ELR (cell line): Measurements from ENCODE around the gene WDR82.

Experiments
- DNase-seq: peaks from one replicate; pipeline ENCODE4 v3.0.0-alpha.2; 2015; ENCODE audit warnings: low read depth

The WDR82 gene

GRCh38 chr3:52223449-52224408, 54.7 kb downstream of the WDR82 start:
- DNase-seq = no peak

DNA sequence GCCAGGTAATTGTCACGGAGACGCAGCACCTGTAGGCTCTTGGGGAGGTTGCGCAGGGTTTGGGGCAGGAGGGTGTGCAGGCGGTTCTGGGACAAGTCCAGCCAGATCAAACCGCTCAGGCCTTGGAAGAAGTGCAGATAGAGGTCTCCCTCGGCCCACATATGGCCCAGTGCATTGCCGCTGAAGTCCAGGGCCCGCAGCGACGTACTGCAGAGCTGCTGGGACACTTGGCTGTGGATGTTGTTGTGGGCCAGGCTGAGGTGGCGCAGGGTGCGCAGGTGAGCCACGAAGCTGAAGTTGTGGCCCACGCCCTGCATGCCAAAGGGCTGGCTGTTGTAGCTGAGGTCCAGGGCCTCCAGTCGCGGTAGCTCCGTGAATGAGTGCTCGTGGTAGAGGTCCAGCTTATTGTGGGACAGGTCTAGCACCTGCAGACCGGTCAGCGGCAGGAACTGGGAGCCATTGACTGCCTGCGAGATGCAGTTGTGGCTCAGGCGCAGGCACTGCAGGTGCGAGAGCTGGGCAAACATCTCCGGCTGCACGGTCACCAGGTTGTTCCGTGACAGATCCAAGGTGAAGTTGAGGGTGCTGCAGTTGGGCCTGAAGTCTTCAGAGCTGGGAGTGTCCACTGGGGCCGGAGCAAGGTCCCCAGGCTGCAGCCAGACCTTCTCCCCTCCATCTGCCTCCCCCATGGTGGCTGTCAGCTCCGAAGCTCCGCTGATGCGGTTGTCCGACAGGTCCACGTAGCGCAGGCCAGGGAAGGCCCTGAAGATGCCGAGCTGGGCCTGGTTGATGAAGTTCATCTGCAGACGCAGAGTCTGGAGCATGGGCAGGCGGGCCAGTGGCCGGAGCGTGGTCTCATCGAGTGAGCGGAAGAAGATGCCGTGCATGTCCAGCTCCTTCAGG, 55.9 kb downstream of the WDR82 start:
- no peak for DNase-seq

DNA sequence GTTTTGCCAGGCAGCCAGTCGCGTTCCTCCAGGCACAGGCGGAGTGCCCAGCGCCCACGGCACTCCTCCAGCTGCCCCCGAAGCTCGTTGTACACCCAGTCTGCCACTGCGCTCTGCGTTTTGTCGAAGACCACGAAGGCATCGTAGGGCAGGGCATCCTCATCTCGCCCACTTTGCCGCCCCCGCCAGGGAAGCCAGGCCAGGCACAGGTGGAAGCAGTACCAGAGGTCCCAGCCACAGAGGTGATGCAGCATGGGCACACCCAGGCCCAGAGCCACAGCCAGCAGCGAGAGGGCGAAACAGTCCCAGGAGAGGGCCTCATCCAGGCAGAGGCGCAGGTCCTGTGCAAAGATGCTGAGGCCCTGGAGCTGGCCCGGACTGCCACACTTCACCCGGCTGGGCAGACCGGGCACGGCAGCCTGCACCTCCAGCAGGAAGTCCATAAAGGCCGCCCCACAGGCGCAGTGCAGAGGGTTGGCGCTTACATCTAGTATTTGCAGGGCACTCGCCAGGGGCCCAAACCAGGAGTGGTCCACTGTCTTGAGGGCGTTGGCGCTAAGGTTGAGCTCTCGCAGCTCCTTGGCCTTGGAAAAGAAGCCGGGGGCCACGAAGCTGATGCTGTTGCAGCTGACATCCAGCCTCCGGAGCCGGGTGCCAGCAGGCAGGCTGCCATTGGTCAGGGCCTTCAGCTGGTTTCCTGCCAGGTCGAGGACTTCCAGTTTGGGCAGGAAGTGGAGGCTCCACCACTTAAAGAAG, 56.7 kb downstream of the WDR82 start:
- no peak for DNase-seq

DNA sequence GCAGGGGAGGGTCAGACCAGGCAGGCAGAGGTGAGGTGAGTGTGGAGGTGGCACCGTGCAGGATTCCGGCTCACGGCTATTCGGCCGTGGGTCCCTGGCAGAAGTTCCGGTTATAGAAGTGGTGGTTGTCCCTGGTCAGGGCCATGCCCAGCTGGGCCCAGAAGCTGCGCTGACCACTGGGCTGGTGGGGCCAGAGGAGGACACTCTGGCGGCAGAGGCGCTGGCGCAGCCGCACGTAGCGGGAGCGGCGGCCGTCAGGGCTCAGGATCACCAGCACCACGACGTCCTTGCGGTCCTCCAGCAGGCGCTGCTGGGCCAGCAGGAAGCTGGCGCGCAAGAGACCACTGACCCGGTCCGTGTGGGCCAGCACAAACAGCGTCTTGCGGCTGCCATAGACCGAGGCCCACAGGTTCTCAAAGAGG, 57.3 kb downstream of the WDR82 start:
- DNase-seq = no peak

DNA sequence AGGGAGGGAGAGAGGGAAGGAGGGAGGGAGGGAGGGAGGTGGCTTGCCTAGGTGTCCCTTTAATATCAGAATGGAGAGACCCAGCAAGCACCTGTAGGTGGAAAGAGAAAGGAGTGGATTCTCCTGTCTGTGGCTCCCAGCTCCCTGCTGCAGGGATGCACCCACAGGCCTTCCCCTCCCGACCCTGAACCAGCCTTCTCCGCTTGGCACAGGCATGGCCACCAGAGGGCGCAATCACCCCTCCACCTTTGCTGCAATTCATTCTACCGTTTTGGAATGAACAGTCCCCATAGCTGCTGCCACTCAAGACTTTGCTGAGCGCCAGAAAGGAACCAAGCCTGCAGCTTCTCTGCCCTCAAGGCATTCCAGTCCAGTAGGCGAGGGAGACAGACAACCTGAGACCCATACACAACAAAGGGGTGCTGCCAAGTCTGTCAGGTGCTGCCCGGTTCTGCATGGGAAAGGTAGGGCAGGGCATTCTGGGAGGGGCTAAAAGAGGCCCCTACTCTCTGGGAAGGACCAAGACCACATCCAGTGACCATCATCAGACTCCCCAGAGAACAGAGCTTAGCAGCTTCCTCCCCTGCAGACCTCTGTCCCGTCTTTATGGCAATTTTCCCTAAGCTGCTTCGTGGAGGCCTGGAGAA, 57.9 kb downstream of the WDR82 start:
- peak; percentile 77 for DNase-seq

GRCh38 chr3:52218937-52219650, 59.4 kb downstream of the WDR82 start:
- no peak for DNase-seq

GRCh38 chr3:52218454-52218853, 60.0 kb downstream of the WDR82 start:
- DNase-seq = no peak

DNA sequence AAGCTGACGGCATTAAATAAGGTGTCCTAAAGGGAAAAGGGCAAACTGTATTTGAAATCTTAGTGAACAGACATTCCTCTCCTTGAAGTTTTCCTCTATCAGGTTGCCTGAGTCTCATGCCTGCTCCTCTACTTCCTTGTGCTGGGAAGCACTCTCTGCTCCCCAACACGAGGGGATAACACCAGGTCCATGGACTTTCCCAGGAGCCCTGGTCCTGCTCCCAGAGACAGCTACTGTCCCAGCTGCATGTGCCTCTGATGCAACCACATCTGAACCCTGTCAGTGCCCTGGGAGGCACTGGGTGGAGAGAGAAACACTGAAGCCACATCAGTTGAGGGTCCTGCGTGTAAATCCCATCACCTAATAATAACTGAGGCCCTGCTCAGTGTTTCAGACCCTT, 60.4 kb downstream of the WDR82 start:
- DNase-seq = no peak

- DNase-seq = no peak
Measured at GRCh38 chr3:52217409-52217805, 61.0 kb downstream of the WDR82 start.

DNA sequence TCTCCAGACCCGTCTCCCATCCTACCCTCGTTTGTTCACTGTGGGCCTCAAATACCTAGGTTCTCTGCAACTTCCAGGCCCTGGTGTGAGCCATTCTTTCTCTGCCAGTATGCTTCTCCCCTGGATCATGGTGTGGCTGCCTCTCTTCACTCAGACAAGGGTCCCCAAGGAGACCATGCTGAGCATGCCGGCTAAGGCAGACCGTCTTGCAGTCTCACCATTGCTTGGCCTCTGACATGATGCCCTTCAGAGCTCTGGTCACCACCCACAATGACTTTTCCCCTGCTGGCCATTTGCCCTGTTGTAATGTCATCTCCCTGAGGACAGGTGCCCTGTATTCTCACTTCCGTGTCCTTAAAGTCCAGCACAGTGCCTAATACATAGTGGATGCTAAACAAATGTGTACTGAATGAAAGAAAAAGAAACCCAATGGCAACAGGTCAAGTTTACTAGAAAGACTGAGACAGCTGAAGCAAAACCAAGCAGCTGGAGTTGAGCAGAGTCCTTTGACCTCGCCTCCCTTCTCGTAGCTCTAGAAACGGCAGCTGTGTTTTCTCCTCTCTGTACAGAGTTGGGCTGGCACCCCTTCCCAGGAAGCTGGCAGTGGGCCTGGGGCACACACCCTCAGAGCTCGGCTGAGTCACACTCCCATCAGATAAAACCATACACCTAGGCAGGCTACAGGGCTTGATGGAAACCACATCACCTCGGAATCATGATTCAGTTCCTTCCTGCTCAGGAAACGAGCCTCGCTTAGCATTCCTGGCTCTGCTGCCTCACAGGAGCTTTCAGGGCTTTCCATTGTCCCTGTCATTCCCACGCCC, 61.7 kb downstream of the WDR82 start:
- peak; percentile 90 for DNase-seq

DNA sequence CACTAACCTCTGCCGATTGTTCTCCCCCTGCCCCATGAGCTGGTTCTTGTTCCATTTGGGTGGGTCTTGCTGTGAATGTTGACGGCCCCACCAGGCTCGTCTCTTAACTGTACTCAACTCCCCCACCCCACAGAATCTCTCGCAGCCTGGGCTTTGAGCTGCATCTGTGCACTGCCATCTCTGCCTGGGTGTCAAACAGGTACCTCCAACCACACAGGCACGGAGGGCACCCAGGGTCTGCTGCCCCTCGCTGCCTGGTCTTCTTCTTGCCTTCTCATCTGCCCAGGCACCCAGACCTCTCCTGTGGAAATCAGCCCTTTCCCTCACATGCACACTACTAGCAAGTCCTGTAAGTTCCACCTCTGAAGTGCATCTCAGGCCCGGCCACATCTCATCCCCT, 63.1 kb downstream of the WDR82 start:
- no peak for DNase-seq

GRCh38 chr3:52213901-52214300, 64.5 kb downstream of the WDR82 start:
- no peak for DNase-seq

- DNase-seq = no peak
Measured at GRCh38 chr3:52213005-52213404, 65.4 kb downstream of the WDR82 start.

DNA sequence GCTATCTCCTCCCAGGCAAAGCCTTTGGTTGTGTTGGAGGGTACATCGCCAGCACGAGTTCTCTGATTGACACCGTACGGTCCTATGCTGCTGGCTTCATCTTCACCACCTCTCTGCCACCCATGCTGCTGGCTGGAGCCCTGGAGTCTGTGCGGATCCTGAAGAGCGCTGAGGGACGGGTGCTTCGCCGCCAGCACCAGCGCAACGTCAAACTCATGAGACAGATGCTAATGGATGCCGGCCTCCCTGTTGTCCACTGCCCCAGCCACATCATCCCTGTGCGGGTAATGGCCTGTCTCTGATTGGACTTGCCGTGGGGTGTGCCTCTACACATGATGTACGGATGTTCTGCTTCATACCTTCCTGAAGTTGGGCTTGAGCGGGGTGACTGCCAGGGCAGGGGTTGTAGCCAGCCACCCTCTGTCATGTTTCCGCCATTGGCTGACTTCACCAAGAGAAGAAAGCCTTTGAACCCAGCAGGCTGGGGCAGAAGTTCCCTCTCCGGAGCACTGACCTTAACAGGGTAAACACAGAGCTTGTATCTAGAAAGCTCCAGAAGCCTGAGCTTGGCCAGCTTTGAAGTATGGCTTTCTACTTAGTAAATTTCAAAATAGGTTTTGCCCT, 67.1 kb downstream of the WDR82 start:
- DNase-seq = no peak

DNA sequence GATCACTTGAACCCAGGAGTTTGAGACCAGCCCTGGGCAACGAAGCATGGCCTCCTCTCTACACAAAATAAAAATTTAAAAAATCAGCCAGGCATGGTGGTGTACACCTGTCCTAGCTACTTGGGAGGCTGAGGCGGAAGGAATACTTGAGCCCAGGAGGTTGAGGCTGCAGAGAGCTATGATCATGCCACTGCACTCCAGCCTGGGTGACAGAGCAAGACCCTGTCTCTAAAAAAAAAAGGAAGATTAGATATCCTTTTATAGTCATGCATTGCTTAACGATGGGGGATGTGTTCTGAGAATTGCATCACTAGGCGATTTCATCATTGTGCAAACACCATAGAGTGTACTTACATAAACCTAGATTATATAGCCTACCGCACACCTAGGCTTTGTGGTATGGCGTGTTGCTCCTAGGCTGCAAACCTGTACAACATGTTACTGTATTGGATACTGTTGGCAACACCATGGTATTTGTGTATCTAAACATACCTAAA, 67.9 kb downstream of the WDR82 start:
- DNase-seq = no peak

DNA sequence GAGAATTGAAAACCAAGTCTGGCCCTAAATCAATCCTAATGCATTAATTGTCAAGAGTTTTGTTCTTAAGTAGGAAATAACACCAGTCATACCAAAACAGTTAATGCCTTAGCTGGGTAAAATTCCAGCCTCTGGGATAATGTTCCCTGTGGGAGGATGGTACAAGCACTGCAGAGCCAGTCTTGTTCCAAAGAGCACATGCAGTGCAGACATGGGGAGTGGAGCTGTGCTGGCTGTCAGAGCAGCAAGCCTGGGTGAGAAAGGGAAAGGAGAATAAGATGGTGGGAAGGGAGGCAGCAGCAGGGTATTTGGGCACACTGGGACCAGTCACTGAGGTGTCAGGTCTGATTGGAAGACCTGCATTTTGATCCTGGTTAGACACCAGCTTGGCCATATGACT, 68.4 kb downstream of the WDR82 start:
- DNase-seq = no peak

DNA sequence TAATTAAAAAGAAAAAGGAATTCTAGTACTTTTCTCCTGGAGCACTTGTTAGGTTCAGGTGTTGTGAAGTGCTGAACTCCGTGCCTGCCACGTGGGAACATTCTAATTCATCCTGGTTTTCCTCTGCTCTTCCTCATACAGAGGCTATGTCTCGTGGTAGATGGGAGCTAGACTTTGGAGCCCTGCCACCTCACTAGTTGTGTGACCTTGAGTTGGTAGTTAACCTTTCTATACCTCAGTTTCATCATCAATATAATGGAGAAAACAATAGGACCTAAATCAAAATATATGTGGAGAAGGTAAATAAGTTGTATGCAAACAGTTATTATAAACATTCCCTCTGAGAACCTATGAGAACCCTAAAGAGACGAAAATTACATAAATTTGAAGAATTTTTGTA, 69.9 kb downstream of the WDR82 start:
- no peak for DNase-seq

- DNase-seq = no peak
Measured at GRCh38 chr3:52205727-52206372, 72.6 kb downstream of the WDR82 start.
